Retinal pigment epithelial cell (primary cell): ENCODE measurements around the gene SEPTIN8.

Experiments used
- DNase-seq: peaks from one replicate; pipeline ENCODE4 v3.0.0-alpha.2; 2010; ENCODE audit warnings: low read depth
- H3K4me3 ChIP-seq: 2 replicates; pipeline ENCODE4 v1.5.1; 2011; ENCODE audit warnings: mild to moderate bottlenecking, low read length, control low read depth, moderate library complexity
- TF ChIP-seq, protein P1 (sequence below): conservative IDR thresholded peaks from 2 replicates; pipeline ENCODE4 v1.5.1; 2011; ENCODE audit warnings: low read depth, low read length, control low read depth, inconsistent platforms

SEPTIN8 gene

GRCh38 chr5:132780577-132780976, 3.5 kb upstream of the SEPTIN8 start:
- H3K4me3 ChIP-seq, result no peak overlapping the region
- DNase-seq, result no peak
- TF ChIP-seq, protein P1, sequence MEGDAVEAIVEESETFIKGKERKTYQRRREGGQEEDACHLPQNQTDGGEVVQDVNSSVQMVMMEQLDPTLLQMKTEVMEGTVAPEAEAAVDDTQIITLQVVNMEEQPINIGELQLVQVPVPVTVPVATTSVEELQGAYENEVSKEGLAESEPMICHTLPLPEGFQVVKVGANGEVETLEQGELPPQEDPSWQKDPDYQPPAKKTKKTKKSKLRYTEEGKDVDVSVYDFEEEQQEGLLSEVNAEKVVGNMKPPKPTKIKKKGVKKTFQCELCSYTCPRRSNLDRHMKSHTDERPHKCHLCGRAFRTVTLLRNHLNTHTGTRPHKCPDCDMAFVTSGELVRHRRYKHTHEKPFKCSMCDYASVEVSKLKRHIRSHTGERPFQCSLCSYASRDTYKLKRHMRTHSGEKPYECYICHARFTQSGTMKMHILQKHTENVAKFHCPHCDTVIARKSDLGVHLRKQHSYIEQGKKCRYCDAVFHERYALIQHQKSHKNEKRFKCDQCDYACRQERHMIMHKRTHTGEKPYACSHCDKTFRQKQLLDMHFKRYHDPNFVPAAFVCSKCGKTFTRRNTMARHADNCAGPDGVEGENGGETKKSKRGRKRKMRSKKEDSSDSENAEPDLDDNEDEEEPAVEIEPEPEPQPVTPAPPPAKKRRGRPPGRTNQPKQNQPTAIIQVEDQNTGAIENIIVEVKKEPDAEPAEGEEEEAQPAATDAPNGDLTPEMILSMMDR, result no peak

DNA sequence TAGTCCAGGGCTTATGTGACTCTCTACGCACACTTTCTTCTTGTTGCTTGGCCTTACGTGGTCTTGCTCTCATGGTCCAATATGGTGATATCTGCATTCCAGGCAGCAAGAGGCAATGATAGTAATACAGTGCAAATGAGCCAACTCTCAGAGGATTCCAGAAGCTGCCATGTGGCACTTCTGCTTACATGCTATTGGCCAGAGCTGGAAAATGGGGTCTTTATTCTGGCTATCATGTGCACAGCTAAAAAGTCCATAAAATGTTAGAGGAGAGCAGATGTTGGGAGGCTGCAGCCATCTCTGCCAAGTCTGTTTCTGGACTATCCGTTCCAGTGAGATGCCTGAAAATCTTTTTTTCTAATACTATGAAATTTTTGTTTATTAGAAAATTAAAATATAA, 2.9 kb upstream of the SEPTIN8 start:
- TF ChIP-seq, protein P1, result no peak
- no peak overlapping the region for H3K4me3 ChIP-seq
- DNase-seq, result no peak

DNA sequence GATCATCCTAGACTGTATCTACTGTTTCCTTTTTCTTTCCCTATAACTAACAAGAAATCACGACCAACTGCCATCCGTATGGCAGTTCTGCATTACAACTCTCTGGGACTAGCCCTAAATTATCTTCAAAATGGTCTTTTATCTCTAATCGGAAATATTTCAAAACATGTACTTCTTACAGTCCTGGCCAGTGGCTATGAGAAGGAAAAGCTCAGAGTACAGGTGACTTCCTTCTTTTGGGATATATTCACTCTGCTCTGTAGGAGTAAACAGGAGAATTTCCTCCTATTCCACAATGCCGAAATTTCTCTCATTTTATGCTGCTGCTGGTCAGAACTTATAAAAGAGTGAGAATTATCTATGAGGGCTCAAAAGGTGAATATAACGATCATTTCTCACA, 1.8 kb upstream of the SEPTIN8 start:
- no peak overlapping the region for H3K4me3 ChIP-seq
- TF ChIP-seq, protein P1, result no peak
- no peak for DNase-seq

- no peak for DNase-seq
- peak overlapping the region; percentile 84 for H3K4me3 ChIP-seq
- TF ChIP-seq, protein P1, result no peak
Observed at GRCh38 chr5:132778129-132778528, 1.1 kb upstream of the SEPTIN8 start.

GRCh38 chr5:132776938-132777208, 166 bp downstream of the SEPTIN8 start:
- no peak for DNase-seq
- H3K4me3 ChIP-seq, result peak overlapping the region; percentile 84
- TF ChIP-seq, protein P1, result no peak

GRCh38 chr5:132776131-132776937, 705 bp downstream of the SEPTIN8 start:
- no peak for DNase-seq
- TF ChIP-seq, protein P1, result no peak
- H3K4me3 ChIP-seq, result peak overlapping the region; percentile 84

GRCh38 chr5:132775476-132775961, 1.5 kb downstream of the SEPTIN8 start:
- TF ChIP-seq, protein P1, result no peak
- peak overlapping the region; percentile 84 for H3K4me3 ChIP-seq

More at GRCh38 chr5:132775476-132775961, 1.5 kb downstream of the SEPTIN8 start:
- peak; percentile 72 for DNase-seq
